ENCODE measurements around the gene BPTF. TPM values are rescaled to one million over a fixed set of nuclear protein-coding genes. Genes with fewer than 3 reads are reported as not detected.
"Not testable (repeated sequence)": the region's sequence is repeated elsewhere in the genome, so short reads cannot be mapped to it uniquely, and the experiment has no call there.

BPTF gene
- total RNA-seq, 4 donors from 2014 or later: 88.8 to 143 (median 116) TPM

- intact Hi-C loops (cut with DNase I): no loop called here
Measured at GRCh38 chr17:67994817-67995569, 169.7 kb downstream of the BPTF start.

DNA sequence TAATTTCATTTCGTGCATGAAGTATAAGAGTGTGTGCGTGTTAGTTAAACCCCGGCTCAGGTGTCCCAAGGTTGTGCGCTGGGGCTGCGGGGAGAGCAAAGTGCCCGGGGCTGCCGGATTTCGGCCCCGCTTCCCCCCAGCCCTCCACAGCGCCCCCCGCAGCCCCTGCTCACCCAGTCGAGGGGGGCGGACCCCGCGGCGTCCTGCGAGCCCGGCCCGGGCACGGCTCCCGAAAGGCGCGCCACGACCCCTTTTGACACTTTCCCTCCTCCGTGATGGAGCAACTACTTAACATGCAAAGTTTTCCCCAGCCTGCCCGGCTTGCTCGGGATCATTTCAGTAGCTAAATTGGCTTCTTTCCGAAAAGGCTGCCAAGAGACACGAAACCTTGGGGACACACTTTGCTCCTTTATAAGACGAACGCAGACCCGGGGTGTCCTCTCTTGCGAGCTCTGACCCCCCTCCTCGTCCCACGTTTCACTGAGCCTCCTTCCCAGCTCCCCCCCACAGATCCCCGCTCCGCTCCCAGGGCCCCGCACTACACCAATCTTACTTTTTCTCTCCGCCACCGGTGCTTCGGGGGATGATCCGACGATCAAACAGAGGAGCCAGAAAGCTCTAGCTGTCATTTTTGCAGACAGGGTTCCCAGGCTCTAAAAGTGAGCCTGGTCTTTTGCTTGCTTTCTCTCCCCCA, 170.4 kb downstream of the BPTF start:
- Histone ChIP-seq H3K4me1 (peaks cover 11 to 17% of the 10 kb centered on the region in 2 donors), H3K9me3 (no peaks in the 10 kb centered on the region), H3K4me3 (replicated peaks in 1 of 3) (peak overlapping the region; percentile 10 to 50 (median 23)), H3K27ac (peak overlapping the region in 2 of 3 donors; percentile 27 to 50), H3K27me3 (no peaks in the 10 kb centered on the region), H3K36me3 (no peaks in the 10 kb centered on the region)
- no peak for TF ChIP-seq POLR2A (IDR thresholded peaks at IDR 0.05)
- TF ChIP-seq, protein P1, sequence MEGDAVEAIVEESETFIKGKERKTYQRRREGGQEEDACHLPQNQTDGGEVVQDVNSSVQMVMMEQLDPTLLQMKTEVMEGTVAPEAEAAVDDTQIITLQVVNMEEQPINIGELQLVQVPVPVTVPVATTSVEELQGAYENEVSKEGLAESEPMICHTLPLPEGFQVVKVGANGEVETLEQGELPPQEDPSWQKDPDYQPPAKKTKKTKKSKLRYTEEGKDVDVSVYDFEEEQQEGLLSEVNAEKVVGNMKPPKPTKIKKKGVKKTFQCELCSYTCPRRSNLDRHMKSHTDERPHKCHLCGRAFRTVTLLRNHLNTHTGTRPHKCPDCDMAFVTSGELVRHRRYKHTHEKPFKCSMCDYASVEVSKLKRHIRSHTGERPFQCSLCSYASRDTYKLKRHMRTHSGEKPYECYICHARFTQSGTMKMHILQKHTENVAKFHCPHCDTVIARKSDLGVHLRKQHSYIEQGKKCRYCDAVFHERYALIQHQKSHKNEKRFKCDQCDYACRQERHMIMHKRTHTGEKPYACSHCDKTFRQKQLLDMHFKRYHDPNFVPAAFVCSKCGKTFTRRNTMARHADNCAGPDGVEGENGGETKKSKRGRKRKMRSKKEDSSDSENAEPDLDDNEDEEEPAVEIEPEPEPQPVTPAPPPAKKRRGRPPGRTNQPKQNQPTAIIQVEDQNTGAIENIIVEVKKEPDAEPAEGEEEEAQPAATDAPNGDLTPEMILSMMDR (IDR thresholded peaks at IDR 0.05): no peak
- 1% methylated on average over 26 to 36 of the region's 43 CpGs for WGBS, 2 donors
- intact Hi-C loops (cut with DNase I): no loop called here
- DNase-seq: peak in 1 of 2 donors; percentile 17

More at GRCh38 chr17:67994817-67995569, 169.7 kb downstream of the BPTF start:
- H3K4me1 ChIP-seq: peaks cover 11 to 17% of the 10 kb centered on the region in 2 donors
- DNase-seq: peak; percentile 36 to 43
- H3K36me3 ChIP-seq: no peaks in the 10 kb centered on the region
- peak overlapping the region in 2 of 3 donors; percentile 23 to 50 for H3K4me3 ChIP-seq (replicated peaks in 1 of 3)
- H3K27ac ChIP-seq: peak overlapping the region; percentile 13 to 50 (median 27)
- TF ChIP-seq POLR2A (IDR thresholded peaks at IDR 0.05): no peak
- TF ChIP-seq, protein P1 (IDR thresholded peaks at IDR 0.05): no peak
- no peaks in the 10 kb centered on the region for H3K9me3 ChIP-seq
- WGBS, 2 donors: 16% methylated on average over 9 of the region's 9 CpGs
- H3K27me3 ChIP-seq: no peaks in the 10 kb centered on the region

- DNase-seq; intact Hi-C loops (cut with DNase I); H3K36me3 ChIP-seq; H3K9me3 ChIP-seq; H3K27me3 ChIP-seq: not testable (repeated sequence)
- peaks cover 11 to 17% of the 10 kb centered on the region in 2 donors for H3K4me1 ChIP-seq
- WGBS, 2 donors: 31 to 32% methylated on average over 25 of the region's 25 CpGs
- H3K27ac ChIP-seq: peak within 1 kb of the TSS in 2 of 3 donors; percentile 27 to 50
- H3K4me3 ChIP-seq (replicated peaks in 1 of 3): peak within 1 kb of the TSS; percentile 10 to 50 (median 23)
Measured at GRCh38 chr17:67996301-67997171, 171.2 kb downstream of the BPTF start, which contains the start of gene C17orf58. C17orf58 (minus strand) TSS chr17:67996469; CDS start chr17:67996198, 271 bp downstream.

DNA sequence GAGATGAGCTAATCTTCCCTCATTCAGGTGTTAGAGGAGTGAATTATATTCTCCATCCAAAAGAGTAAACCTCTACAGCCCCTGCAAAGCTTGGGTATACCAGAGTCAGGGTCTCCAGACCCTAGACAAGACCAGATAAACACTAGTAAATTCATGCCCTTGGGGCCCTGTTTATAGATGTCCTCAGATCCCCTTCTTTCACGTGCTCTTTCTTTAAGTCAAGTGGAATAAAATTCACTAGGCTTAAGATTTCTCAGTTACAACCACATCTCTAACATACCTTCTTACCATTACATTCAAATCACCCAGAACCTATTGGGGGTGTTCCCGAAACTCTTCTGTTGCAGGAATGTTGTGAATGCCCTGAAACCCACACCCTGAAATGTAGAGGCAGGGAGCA, 173.2 kb downstream of the BPTF start:
- no peak for DNase-seq
- no peak overlapping the region for H3K27ac ChIP-seq
- no peaks in the 10 kb centered on the region for H3K36me3 ChIP-seq
- intact Hi-C loops (cut with DNase I): no loop called here
- H3K4me1 ChIP-seq: peaks cover 8 to 17% of the 10 kb centered on the region in 2 donors
- H3K27me3 ChIP-seq: no peaks in the 10 kb centered on the region
- H3K9me3 ChIP-seq: no peaks in the 10 kb centered on the region
- 82 to 83% methylated on average over 2 of the region's 2 CpGs for WGBS, 2 donors
- H3K4me3 ChIP-seq (replicated peaks in 1 of 3): no peak overlapping the region
- TF ChIP-seq POLR2A (IDR thresholded peaks at IDR 0.05): no peak
- TF ChIP-seq, protein P1 (IDR thresholded peaks at IDR 0.05): no peak

DNA sequence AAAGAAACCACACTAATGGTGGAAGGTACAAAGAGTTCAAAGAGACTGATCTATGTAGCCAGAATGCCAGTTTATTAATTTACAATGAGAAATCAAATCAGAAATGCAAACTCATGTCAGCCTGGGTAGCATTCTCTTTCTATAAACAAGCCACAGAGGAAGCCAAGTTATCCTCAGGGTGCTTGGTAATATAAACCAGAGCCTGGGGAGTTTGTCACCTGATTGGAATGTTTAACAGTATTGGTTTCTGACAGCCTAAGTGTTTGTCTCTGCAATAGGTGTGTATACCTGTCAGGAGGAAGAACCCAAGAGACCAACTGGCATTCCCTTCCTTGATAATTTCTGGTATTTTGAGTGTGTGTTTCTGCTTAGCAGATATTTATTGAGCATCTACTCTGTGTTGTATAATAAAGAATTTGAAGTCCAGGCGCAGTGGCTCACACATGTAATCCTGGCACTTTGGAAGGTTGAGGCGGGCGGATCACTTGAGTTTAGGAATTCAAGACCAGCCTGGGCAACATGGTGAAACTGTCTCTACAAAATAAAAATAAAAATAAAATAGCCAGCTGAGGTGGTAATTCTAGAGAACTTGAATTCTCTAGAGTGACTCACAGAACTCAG, 174.1 kb downstream of the BPTF start:
- TF ChIP-seq POLR2A (IDR thresholded peaks at IDR 0.05): no peak
- TF ChIP-seq, protein P1 (IDR thresholded peaks at IDR 0.05): no peak
- Histone ChIP-seq H3K4me1 (peaks cover 8 to 12% of the 10 kb centered on the region in 2 donors), H3K4me3 (replicated peaks in 1 of 3) (no peak overlapping the region), H3K9me3 (no peaks in the 10 kb centered on the region), H3K36me3 (no peaks in the 10 kb centered on the region), H3K27ac (no peak overlapping the region), H3K27me3 (no peaks in the 10 kb centered on the region)
- 98% methylated on average over 3 of the region's 3 CpGs for whole genome bisulfite sequencing, 2 donors
- DNase-seq: no peak
- intact Hi-C loops (cut with DNase I): no loop called here
